GM12878 (cell line): ENCODE results near the gene MAP4K2. TPM values are rescaled to one million over a fixed set of nuclear protein-coding genes. Genes with fewer than 3 reads are reported as not detected.

ENCODE experiments used
- ATAC-seq: fragments of 200-7000 bp; cut with Tn5 transposase; 3 replicates; pipeline ENCODE4 v1.9.1; 2020; ENCODE audit warnings: mild to moderate bottlenecking, moderate library complexity
- BruUV-seq: library from RNA; stranded (reverse); fragments of 400-500 nt; replicated peaks from 2 replicates; lab custom pipeline; 2021; lab: Mats Ljungman, UMichigan
- CTCF ChIA-PET: fragments of 300-600 bp; sonication (Branson Sonifier 250); formaldehyde crosslinking; extraction: SDS; loops from one replicate; lab custom pipeline; 2021; ENCODE audit warnings: inconsistent platforms; lab: Yijun Ruan, JAX
- POLR2A ChIA-PET: fragments of 350-600 bp; formaldehyde crosslinking; extraction: SDS; loops from one replicate; lab custom pipeline; 2021; ENCODE audit warnings: inconsistent platforms; lab: Charles Lee
- RAD21 ChIA-PET: fragments of 300-600 bp; sonication (Branson Sonifier 250); formaldehyde crosslinking; loops from one replicate; lab custom pipeline; 2023; ENCODE audit warnings: antibody characterized with exemption; ENCODE audit not compliant: unreplicated experiment; lab: Charles Lee
- SMC1A ChIA-PET: fragments of 300-600 bp; sonication (Branson Sonifier 250); formaldehyde crosslinking; loops from one replicate; lab custom pipeline; 2023; ENCODE audit not compliant: unreplicated experiment, uncharacterized antibody; lab: Charles Lee
- DNase-seq: peaks from one replicate; pipeline ENCODE4 v3.0.0-alpha.2; 2011; ENCODE audit warnings: low read depth, low spot score
- FAIRE-seq: peaks from 3 replicates; lab custom pipeline; 2011; peaks lifted over from hg19 to GRCh38; lab: Jason Lieb, UNC
- H2AFZ ChIP-seq: 2 replicates; pipeline ENCODE4 v1.6.0; 2011; ENCODE audit warnings: low read depth, low read length, control low read depth; ENCODE audit not compliant: control insufficient read depth
- H3K27ac ChIP-seq: 2 replicates; pipeline ENCODE4 v1.5.1; 2011; ENCODE audit warnings: control low read depth; ENCODE audit not compliant: control insufficient read depth, insufficient read depth
- H3K27me3 ChIP-seq, 2 experiments: replicated peaks in 1 of 2; 2 replicates each; pipeline versions ENCODE4 v1.6.0 to v1.6.1; 2011; ENCODE audit warnings: low read length in 1 of 2; ENCODE audit not compliant: control insufficient read depth in 2 of 2, insufficient read depth in 2 of 2
- H3K36me3 ChIP-seq, 2 experiments: 2 replicates each; pipeline ENCODE4 v1.5.1; 2011; ENCODE audit warnings: low read length in 1 of 2; ENCODE audit not compliant: control insufficient read depth in 2 of 2, insufficient read depth in 2 of 2
- H3K4me1 ChIP-seq: 2 replicates; pipeline ENCODE4 v1.6.1; 2011; ENCODE audit warnings: mild to moderate bottlenecking, low read length, moderate library complexity, mixed read lengths; ENCODE audit not compliant: control insufficient read depth, insufficient read depth
- H3K4me2 ChIP-seq: 2 replicates; pipeline ENCODE4 v1.6.0; 2011; ENCODE audit warnings: control low read depth; ENCODE audit not compliant: control insufficient read depth, insufficient read depth
- H3K4me3 ChIP-seq: fragments of 200-600 bp; sonication (generic); 2 replicates; pipeline ENCODE4 v1.5.1; 2016
- H3K79me2 ChIP-seq: 2 replicates; pipeline ENCODE4 v1.6.0; 2011; ENCODE audit warnings: low read length; ENCODE audit not compliant: control insufficient read depth, insufficient read depth
- H3K9ac ChIP-seq: 2 replicates; pipeline ENCODE4 v1.8.0; 2011; ENCODE audit warnings: low read length, control low read depth, mixed read lengths; ENCODE audit not compliant: control insufficient read depth, insufficient read depth
- H3K9me3 ChIP-seq: replicated peaks from 3 replicates; pipeline ENCODE4 v1.5.1; 2011; ENCODE audit warnings: mild to moderate bottlenecking, low read length; ENCODE audit not compliant: control insufficient read depth, insufficient read depth
- H4K20me1 ChIP-seq: 2 replicates; pipeline ENCODE4 v1.6.0; 2011; ENCODE audit not compliant: control insufficient read depth, insufficient read depth
- BMI1 ChIP-seq: fragments of 450-650 bp; IDR thresholded peaks from 2 replicates; pipeline ENCODE4 v1.6.1; 2016; ENCODE audit warnings: mild to moderate bottlenecking, moderate library complexity, borderline replicate concordance
- GABPA ChIP-seq: IDR thresholded peaks from 2 replicates; pipeline ENCODE4 v1.6.1; 2014; ENCODE audit warnings: antibody characterized with exemption, low read depth, mild to moderate bottlenecking, inconsistent platforms
- GATAD2B ChIP-seq: fragments of 450-650 bp; conservative IDR thresholded peaks from 2 replicates; pipeline ENCODE4 v1.6.1; 2017; ENCODE audit warnings: low read depth, mild to moderate bottlenecking, moderate library complexity
- IRF4 ChIP-seq: IDR thresholded peaks from 2 replicates; pipeline ENCODE4 v1.6.1; 2011; ENCODE audit warnings: low read depth, low read length
- MTA2 ChIP-seq: fragments of 450-650 bp; IDR thresholded peaks from 2 replicates; pipeline ENCODE4 v1.6.1; 2016; ENCODE audit warnings: low read depth, mild to moderate bottlenecking, moderate library complexity
- MYC ChIP-seq: IDR thresholded peaks from 2 replicates; pipeline ENCODE4 v1.6.1; 2011; ENCODE audit warnings: mild to moderate bottlenecking, low read length, moderate library complexity, inconsistent platforms; ENCODE audit not compliant: insufficient read depth, insufficient replicate concordance, insufficient read length, severe bottlenecking
- NFXL1 ChIP-seq: fragments of 450-650 bp; IDR thresholded peaks from 2 replicates; pipeline ENCODE4 v1.6.1; 2017; ENCODE audit warnings: antibody characterized with exemption, mild to moderate bottlenecking, borderline replicate concordance
- PAX5 ChIP-seq: IDR thresholded peaks from 2 replicates; pipeline ENCODE4 v1.6.1; 2011; ENCODE audit warnings: low read depth, low read length, borderline replicate concordance
- PAX8 ChIP-seq: fragments of 450-650 bp; IDR thresholded peaks from 2 replicates; pipeline ENCODE4 v1.6.1; 2017; ENCODE audit warnings: mild to moderate bottlenecking, moderate library complexity
- RAD21 ChIP-seq: IDR thresholded peaks from 2 replicates; pipeline ENCODE4 v1.6.1; 2011; ENCODE audit warnings: mild to moderate bottlenecking, low read depth, low read length, moderate library complexity; ENCODE audit not compliant: insufficient read depth
- SIN3A ChIP-seq: IDR thresholded peaks from 2 replicates; pipeline ENCODE4 v1.6.1; 2012; ENCODE audit warnings: low read depth, low read length, improper control_type of control experiment
- SREBF2 ChIP-seq: IDR thresholded peaks from 2 replicates; pipeline ENCODE4 v1.6.1; 2012; ENCODE audit warnings: mild to moderate bottlenecking, low read length
- TARDBP ChIP-seq: IDR thresholded peaks from 2 replicates; pipeline ENCODE4 v1.6.1; 2016; ENCODE audit warnings: borderline replicate concordance
- WGBS: methylation state at CpG from one replicate; pipeline ENCODE4 v1.1.6; 2016; ENCODE audit warnings: low lambda C conversion rate; ENCODE audit not compliant: insufficient replicate concordance, insufficient coverage; ENCODE audit errors: missing lambda C conversion rate; 5-methylcytosine and 5-hydroxymethylcytosine counted together
- in situ Hi-C: fragments of 300-500 bp; cut with MboI; formaldehyde crosslinking; loops from 9 replicates; pipeline ENCODE4 v1.14.3; 2018; ENCODE audit warnings: mixed read lengths
- intact Hi-C: fragments of 100-400 bp; cut with micrococcal nuclease; formaldehyde crosslinking; loops from one replicate; pipeline ENCODE4 v1.14.2; 2022; ENCODE audit not compliant: unreplicated experiment
- polyA plus RNA-seq, 11 experiments: library from polyadenylated mRNA; depleted of rRNA in 4 of 11; unstranded in 6 of 11; stranded (reverse) in 5 of 11; fragments of >200 nt; fragmentation: Nextera tagmentation in 4 of 11; fragmentation: Illumina TruSeq in 1 of 11; extraction: Ambion mirVana in 4 of 11; extraction: Trizol in 1 of 11; gene quantifications; 1 replicate in 1 of 11; 2 replicates in 10 of 11; pipeline versions ENCODE4 v1.2.1 to v1.2.3, GENCODE V29; 2011 to 2016; ENCODE audit warnings: inconsistent platforms in 2 of 11, missing spikeins in 2 of 11, low read depth in 1 of 11
- total RNA-seq, 4 experiments: library from RNA; depleted of rRNA in 3 of 4; stranded (reverse); fragments of >200 nt in 3 of 4; fragmentation: Illumina TruSeq in 1 of 4; extraction: Trizol in 1 of 4; gene quantifications; 2 replicates each; pipeline versions ENCODE4 v1.2.1 to v1.2.3, GENCODE V29; 2013 to 2021
- TF ChIP-seq, protein P1 (sequence below): fragments of 450-650 bp; IDR thresholded peaks from 2 replicates; pipeline ENCODE4 v1.6.1; 2014; ENCODE audit warnings: mild to moderate bottlenecking
- TF ChIP-seq, protein P2 (sequence below): IDR thresholded peaks from 2 replicates; pipeline ENCODE4 v1.6.1; 2011; ENCODE audit warnings: mild to moderate bottlenecking, low read depth, low read length, moderate library complexity; ENCODE audit not compliant: insufficient replicate concordance
- TF ChIP-seq, protein P3 (sequence below): fragments of 450-650 bp; IDR thresholded peaks from 2 replicates; pipeline ENCODE4 v1.6.1; 2016; ENCODE audit warnings: mild to moderate bottlenecking, moderate library complexity, borderline replicate concordance

Gene MAP4K2
- total and polyA plus RNA-seq, 10 of the 15 experiments (the other 5 are each of a cell fraction or from before 2014, with no cell fraction given), result 0.98 to 78.1 (median 48.9) TPM

DNA sequence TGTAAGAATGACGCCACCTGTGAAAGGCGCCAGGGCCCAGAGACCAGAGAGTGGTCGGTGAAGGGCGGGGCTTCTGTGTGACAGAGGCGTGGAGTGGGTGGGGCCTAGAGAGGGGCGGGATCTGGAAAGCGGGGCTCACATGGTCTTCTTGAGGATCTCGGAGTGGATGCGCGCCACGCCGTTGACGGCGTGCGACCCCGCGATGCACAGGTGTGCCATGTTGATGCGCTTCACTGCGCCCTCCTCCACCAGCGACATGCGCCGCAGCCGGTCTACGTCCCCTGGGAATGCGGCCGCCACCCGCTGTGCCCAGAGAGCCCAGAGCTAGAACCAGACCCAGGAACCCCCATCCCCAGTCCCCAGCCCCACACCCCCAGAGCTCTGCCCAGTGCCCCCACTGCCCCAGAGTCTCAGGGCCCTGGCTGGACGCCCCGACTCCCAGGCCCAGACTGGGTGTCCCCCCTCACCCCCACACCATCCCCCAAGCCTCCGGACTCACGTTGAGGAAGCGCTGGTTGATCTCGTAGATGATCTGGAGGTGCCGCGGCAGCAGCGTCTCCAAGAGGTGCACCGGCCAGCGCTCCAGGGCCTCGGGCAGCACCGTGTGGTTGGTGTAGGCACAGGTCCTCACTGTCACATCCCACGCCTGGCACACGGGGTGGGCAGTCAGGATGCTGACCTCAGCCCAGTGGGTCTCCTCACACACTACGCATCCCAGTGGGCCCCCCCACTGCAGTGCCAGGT, 49.5 kb downstream of the MAP4K2 start (continued):
- TF ChIP-seq PAX5 (no peak), MYC (no peak), SIN3A (no peak), BMI1 (no peak), SREBF2 (no peak), PAX8 (no peak), TARDBP (no peak), RAD21 (no peak)
- TF ChIP-seq, protein P1, sequence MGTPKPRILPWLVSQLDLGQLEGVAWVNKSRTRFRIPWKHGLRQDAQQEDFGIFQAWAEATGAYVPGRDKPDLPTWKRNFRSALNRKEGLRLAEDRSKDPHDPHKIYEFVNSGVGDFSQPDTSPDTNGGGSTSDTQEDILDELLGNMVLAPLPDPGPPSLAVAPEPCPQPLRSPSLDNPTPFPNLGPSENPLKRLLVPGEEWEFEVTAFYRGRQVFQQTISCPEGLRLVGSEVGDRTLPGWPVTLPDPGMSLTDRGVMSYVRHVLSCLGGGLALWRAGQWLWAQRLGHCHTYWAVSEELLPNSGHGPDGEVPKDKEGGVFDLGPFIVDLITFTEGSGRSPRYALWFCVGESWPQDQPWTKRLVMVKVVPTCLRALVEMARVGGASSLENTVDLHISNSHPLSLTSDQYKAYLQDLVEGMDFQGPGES, result no peak
- TF ChIP-seq, protein P2, sequence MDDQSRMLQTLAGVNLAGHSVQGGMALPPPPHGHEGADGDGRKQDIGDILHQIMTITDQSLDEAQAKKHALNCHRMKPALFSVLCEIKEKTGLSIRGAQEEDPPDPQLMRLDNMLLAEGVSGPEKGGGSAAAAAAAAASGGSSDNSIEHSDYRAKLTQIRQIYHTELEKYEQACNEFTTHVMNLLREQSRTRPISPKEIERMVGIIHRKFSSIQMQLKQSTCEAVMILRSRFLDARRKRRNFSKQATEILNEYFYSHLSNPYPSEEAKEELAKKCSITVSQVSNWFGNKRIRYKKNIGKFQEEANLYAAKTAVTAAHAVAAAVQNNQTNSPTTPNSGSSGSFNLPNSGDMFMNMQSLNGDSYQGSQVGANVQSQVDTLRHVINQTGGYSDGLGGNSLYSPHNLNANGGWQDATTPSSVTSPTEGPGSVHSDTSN, result no peak

DNA sequence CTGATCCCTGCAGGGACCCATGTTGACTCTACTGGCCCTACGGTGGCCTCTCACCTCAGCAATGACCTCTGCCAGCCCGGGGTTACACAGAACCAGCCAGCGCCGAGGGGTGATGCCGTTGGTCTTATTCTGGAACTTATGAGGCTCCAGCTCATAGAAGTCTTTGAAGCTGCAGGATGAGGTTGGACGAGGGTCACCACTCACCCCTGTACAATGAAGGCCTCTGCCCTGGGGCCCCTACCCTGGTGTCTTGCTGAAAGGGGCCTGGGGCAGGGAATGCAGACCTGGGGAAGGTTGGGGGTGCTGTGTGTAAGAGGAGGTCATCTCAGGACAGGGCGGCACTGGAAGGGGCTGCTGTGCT, 50.0 kb downstream of the MAP4K2 start:
- no peaks in the 10 kb centered on the region for H3K27me3 ChIP-seq
- no peak for TF ChIP-seq IRF4
- no peak for TF ChIP-seq NFXL1
- no peak for TF ChIP-seq GABPA
- TF ChIP-seq MTA2, result no peak
- TF ChIP-seq, protein P3, sequence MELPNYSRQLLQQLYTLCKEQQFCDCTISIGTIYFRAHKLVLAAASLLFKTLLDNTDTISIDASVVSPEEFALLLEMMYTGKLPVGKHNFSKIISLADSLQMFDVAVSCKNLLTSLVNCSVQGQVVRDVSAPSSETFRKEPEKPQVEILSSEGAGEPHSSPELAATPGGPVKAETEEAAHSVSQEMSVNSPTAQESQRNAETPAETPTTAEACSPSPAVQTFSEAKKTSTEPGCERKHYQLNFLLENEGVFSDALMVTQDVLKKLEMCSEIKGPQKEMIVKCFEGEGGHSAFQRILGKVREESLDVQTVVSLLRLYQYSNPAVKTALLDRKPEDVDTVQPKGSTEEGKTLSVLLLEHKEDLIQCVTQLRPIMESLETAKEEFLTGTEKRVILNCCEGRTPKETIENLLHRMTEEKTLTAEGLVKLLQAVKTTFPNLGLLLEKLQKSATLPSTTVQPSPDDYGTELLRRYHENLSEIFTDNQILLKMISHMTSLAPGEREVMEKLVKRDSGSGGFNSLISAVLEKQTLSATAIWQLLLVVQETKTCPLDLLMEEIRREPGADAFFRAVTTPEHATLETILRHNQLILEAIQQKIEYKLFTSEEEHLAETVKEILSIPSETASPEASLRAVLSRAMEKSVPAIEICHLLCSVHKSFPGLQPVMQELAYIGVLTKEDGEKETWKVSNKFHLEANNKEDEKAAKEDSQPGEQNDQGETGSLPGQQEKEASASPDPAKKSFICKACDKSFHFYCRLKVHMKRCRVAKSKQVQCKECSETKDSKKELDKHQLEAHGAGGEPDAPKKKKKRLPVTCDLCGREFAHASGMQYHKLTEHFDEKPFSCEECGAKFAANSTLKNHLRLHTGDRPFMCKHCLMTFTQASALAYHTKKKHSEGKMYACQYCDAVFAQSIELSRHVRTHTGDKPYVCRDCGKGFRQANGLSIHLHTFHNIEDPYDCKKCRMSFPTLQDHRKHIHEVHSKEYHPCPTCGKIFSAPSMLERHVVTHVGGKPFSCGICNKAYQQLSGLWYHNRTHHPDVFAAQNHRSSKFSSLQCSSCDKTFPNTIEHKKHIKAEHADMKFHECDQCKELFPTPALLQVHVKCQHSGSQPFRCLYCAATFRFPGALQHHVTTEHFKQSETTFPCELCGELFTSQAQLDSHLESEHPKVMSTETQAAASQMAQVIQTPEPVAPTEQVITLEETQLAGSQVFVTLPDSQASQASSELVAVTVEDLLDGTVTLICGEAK, result no peak
- no peak for TF ChIP-seq GATAD2B
- no peaks in the 10 kb centered on the region for H4K20me1 ChIP-seq
- H3K9me3 ChIP-seq, result no peaks in the 10 kb centered on the region
- H3K4me2 ChIP-seq, result no peak overlapping the region
- POLR2A ChIA-PET, result no interaction called here
- no peak for ATAC-seq
- no peak overlapping the region for H3K4me3 ChIP-seq
- no peak overlapping the region for H2AFZ ChIP-seq
- H3K27ac ChIP-seq, result no peak overlapping the region
- H3K36me3 ChIP-seq, result no peaks in the 10 kb centered on the region
- no TSS peak for BruUV-seq
- CTCF ChIA-PET, result no interaction called here
- no peak overlapping the region for H3K9ac ChIP-seq
- no peaks in the 10 kb centered on the region for H3K4me1 ChIP-seq
- 59% methylated on average over 7 of the region's 7 CpGs for WGBS
- in situ Hi-C loops, result no loop called here
- SMC1A ChIA-PET, result no interaction called here
- FAIRE-seq, result no peak
- no peaks in the 10 kb centered on the region for H3K79me2 ChIP-seq
- RAD21 ChIA-PET, result no interaction called here
- no peak for DNase-seq
- intact Hi-C loops, result no loop called here
